Neuronal stem cell (in vitro differentiated cells): Measurements from ENCODE around the gene TRAP1.

Experiments
- DNase-seq: peaks from one replicate; pipeline ENCODE4 v3.0.0-alpha.2; 2013; ENCODE audit warnings: low spot score
- H2AFZ ChIP-seq: one replicate; pipeline ENCODE4 v1.6.1; 2013; ENCODE audit warnings: mild to moderate bottlenecking, low read length, inconsistent platforms
- H2AK5ac ChIP-seq: 2 replicates; pipeline ENCODE4 v1.6.1; 2013; ENCODE audit warnings: low read depth, mild to moderate bottlenecking, inconsistent platforms, low read length, moderate library complexity, mixed read lengths
- H2BK120ac ChIP-seq: 2 replicates; pipeline ENCODE4 v1.6.1; 2013; ENCODE audit warnings: low read depth, mild to moderate bottlenecking, inconsistent platforms, low read length, moderate library complexity, mixed read lengths
- H2BK12ac ChIP-seq: one replicate; pipeline ENCODE4 v1.6.1; 2013; ENCODE audit warnings: low read length, inconsistent platforms
- H2BK15ac ChIP-seq: 2 replicates; pipeline ENCODE4 v1.6.1; 2013; ENCODE audit warnings: mild to moderate bottlenecking, low read length, inconsistent platforms, mixed read lengths
- H2BK5ac ChIP-seq: one replicate; pipeline ENCODE4 v1.6.1; 2013; ENCODE audit warnings: inconsistent platforms, mild to moderate bottlenecking, low read length, moderate library complexity
- H3K14ac ChIP-seq: one replicate; pipeline ENCODE4 v1.6.1; 2013; ENCODE audit warnings: low read length, inconsistent platforms
- H3K18ac ChIP-seq: 2 replicates; pipeline ENCODE4 v1.6.1; 2013; ENCODE audit warnings: low read length, inconsistent platforms
- H3K23ac ChIP-seq: 2 replicates; pipeline ENCODE4 v1.6.1; 2013; ENCODE audit warnings: low read depth, mild to moderate bottlenecking, mixed read lengths, low read length, inconsistent platforms; ENCODE audit not compliant: poor library complexity
- H3K27ac ChIP-seq: replicated peaks from 3 replicates; pipeline ENCODE4 v1.5.1; 2013; ENCODE audit warnings: low read length, inconsistent platforms
- H3K27me3 ChIP-seq, 3 experiments: 2 replicates each; pipeline ENCODE4 v1.6.1; 2013; ENCODE audit warnings: low read length in 3 of 3, mild to moderate bottlenecking in 2 of 3, inconsistent platforms in 1 of 3, low read depth in 1 of 3, mixed read lengths in 1 of 3, moderate library complexity in 1 of 3; ENCODE audit not compliant: control insufficient read depth in 3 of 3, insufficient read depth in 3 of 3
- H3K36me3 ChIP-seq, 2 donors: replicated peaks in 1 of 2; 2 replicates each; pipeline ENCODE4 v1.6.1; 2013; ENCODE audit warnings: low read length in 2 of 2; ENCODE audit not compliant: control insufficient read depth in 2 of 2, insufficient read depth in 2 of 2
- H3K4ac ChIP-seq: 2 replicates; pipeline ENCODE4 v1.6.1; 2013; ENCODE audit warnings: inconsistent platforms, mild to moderate bottlenecking, low read length, moderate library complexity
- H3K4me1 ChIP-seq, 2 donors: 1 replicate in 1 of 2; 2 replicates in 1 of 2; pipeline ENCODE4 v1.6.1; 2013; ENCODE audit warnings: low read length in 2 of 2, low read depth in 1 of 2; ENCODE audit not compliant: control insufficient read depth in 2 of 2, insufficient read depth in 1 of 2
- H3K4me2 ChIP-seq: one replicate; pipeline ENCODE4 v1.6.1; 2013; ENCODE audit warnings: mild to moderate bottlenecking, low read length, inconsistent platforms; ENCODE audit not compliant: insufficient read depth, poor library complexity, severe bottlenecking
- H3K4me3 ChIP-seq, 2 donors: 2 replicates each; pipeline ENCODE4 v1.5.1; 2013; ENCODE audit warnings: low read length in 2 of 2, mild to moderate bottlenecking in 2 of 2, inconsistent platforms in 1 of 2, moderate library complexity in 1 of 2
- H3K79me1 ChIP-seq: one replicate; pipeline ENCODE4 v1.6.1; 2013; ENCODE audit warnings: low read depth, mild to moderate bottlenecking, inconsistent platforms, low read length, moderate library complexity
- H3K9ac ChIP-seq: one replicate; pipeline ENCODE4 v1.6.1; 2013; ENCODE audit warnings: mild to moderate bottlenecking, low read depth, low read length, inconsistent platforms; ENCODE audit not compliant: poor library complexity
- H3K9me3 ChIP-seq, 2 donors: replicated peaks in 1 of 2; 2 replicates each; pipeline versions ENCODE3 to v1.6.1; 2013; ENCODE audit warnings: low read length in 2 of 2, mild to moderate bottlenecking in 2 of 2, inconsistent platforms in 1 of 2, low read depth in 1 of 2, mixed read lengths in 1 of 2, moderate library complexity in 1 of 2; ENCODE audit not compliant: control insufficient read depth in 2 of 2, insufficient read depth in 1 of 2
- H4K8ac ChIP-seq: one replicate; pipeline ENCODE4 v1.6.1; 2013; ENCODE audit warnings: low read depth, mild to moderate bottlenecking, inconsistent platforms, low read length, moderate library complexity
- H4K91ac ChIP-seq: one replicate; pipeline ENCODE4 v1.6.1; 2013; ENCODE audit warnings: low read length, low read depth, mild to moderate bottlenecking, inconsistent platforms; ENCODE audit not compliant: poor library complexity
- WGBS, 2 donors: extraction: QIAGEN DNeasy Blood & Tissue Kit; methylation state at CpG; one replicate each; pipeline ENCODE4 v1.1.7; 2013; ENCODE audit warnings: missing lambda C conversion rate in 2 of 2, mixed read lengths in 1 of 2; ENCODE audit not compliant: insufficient read length in 2 of 2, insufficient replicate concordance in 1 of 2; ENCODE audit errors: extremely low coverage in 2 of 2; 5-methylcytosine and 5-hydroxymethylcytosine counted together

The TRAP1 gene

GRCh38 chr16:3652373-3653195, 64.7 kb downstream of the TRAP1 start:
- H4K91ac ChIP-seq, result no peak overlapping the region
- H2AK5ac ChIP-seq, result no peak overlapping the region
- H2BK5ac ChIP-seq, result no peak overlapping the region
- no peak overlapping the region for H2BK15ac ChIP-seq
- no peak overlapping the region for H3K9ac ChIP-seq
- peaks cover 28 to 68% of the 10 kb centered on the region in 2 donors for H3K36me3 ChIP-seq
- H3K79me1 ChIP-seq, result peaks cover 1% of the 10 kb centered on the region
- H3K23ac ChIP-seq, result no peak overlapping the region
- H2BK120ac ChIP-seq, result no peak overlapping the region
- no peak overlapping the region for H3K14ac ChIP-seq
- DNase-seq, result no peak
- H3K4me3 ChIP-seq, result no peak overlapping the region
- H2AFZ ChIP-seq, result no peak overlapping the region
- peaks cover 0 to 1% of the 10 kb centered on the region in 2 donors for H3K4me1 ChIP-seq
- H2BK12ac ChIP-seq, result no peak overlapping the region
- WGBS, 2 donors, result no CpG with 5 or more reads among the region's 14 CpGs
- no peak overlapping the region for H3K4me2 ChIP-seq
- H3K27ac ChIP-seq, result no peak overlapping the region
- no peaks in the 10 kb centered on the region for H3K27me3 ChIP-seq
- no peak overlapping the region for H4K8ac ChIP-seq
- no peak overlapping the region for H3K18ac ChIP-seq
- H3K9me3 ChIP-seq, result peaks cover 0 to 2% of the 10 kb centered on the region in 2 donors
- no peak overlapping the region for H3K4ac ChIP-seq

- Histone ChIP-seq H3K9ac (peak overlapping the region; percentile 51), H3K4me1 (peaks cover 0 to 3% of the 10 kb centered on the region in 2 donors), H2AK5ac (no peak overlapping the region), H3K14ac (no peak overlapping the region), H2BK5ac (no peak overlapping the region), H3K27ac (no peak overlapping the region), H2BK15ac (no peak overlapping the region), H3K79me1 (peaks cover 1% of the 10 kb centered on the region), H3K9me3 (peaks cover 0 to 2% of the 10 kb centered on the region in 2 donors), H3K27me3 (no peaks in the 10 kb centered on the region), H4K91ac (no peak overlapping the region), H3K18ac (no peak overlapping the region), H2BK12ac (no peak overlapping the region), H3K23ac (no peak overlapping the region), H2AFZ (no peak overlapping the region), H4K8ac (no peak overlapping the region), H3K36me3 (peaks cover 19 to 59% of the 10 kb centered on the region in 2 donors), H3K4ac (no peak overlapping the region), H3K4me3 (no peak overlapping the region), H2BK120ac (no peak overlapping the region), H3K4me2 (no peak overlapping the region)
- no CpG with 5 or more reads among the region's 18 CpGs for WGBS, 2 donors
- DNase-seq, result no peak
Measured at GRCh38 chr16:3651461-3652372, 65.6 kb downstream of the TRAP1 start.

GRCh38 chr16:3650631-3651265, 66.6 kb downstream of the TRAP1 start:
- no peak overlapping the region for H2AK5ac ChIP-seq
- H3K27ac ChIP-seq, result no peak overlapping the region
- no peak overlapping the region for H3K4me3 ChIP-seq
- H2BK5ac ChIP-seq, result no peak overlapping the region
- no peak overlapping the region for H3K14ac ChIP-seq
- H3K27me3 ChIP-seq, result no peaks in the 10 kb centered on the region
- H4K91ac ChIP-seq, result no peak overlapping the region
- no peak for DNase-seq
- no peak overlapping the region for H3K18ac ChIP-seq
- H3K79me1 ChIP-seq, result no peaks in the 10 kb centered on the region
- no peak overlapping the region for H4K8ac ChIP-seq
- H3K4me2 ChIP-seq, result no peak overlapping the region
- H2BK120ac ChIP-seq, result no peak overlapping the region
- no CpG with 5 or more reads among the region's 13 CpGs for WGBS, 2 donors
- H3K36me3 ChIP-seq, result peaks cover 13 to 51% of the 10 kb centered on the region in 2 donors
- no peak overlapping the region for H2AFZ ChIP-seq
- no peak overlapping the region for H3K4ac ChIP-seq
- peaks cover 0 to 2% of the 10 kb centered on the region in 2 donors for H3K9me3 ChIP-seq
- H3K23ac ChIP-seq, result peak overlapping the region; percentile 50
- no peak overlapping the region for H3K9ac ChIP-seq
- H2BK15ac ChIP-seq, result no peak overlapping the region
- H3K4me1 ChIP-seq, result peaks cover 9 to 12% of the 10 kb centered on the region in 2 donors
- H2BK12ac ChIP-seq, result no peak overlapping the region
